ENCODE data around the gene MESP2. TPM values are rescaled to one million over a fixed set of nuclear protein-coding genes. Genes with fewer than 3 reads are reported as not detected.
A peak's percentile ranks its signal among the peaks of the same experiment; 100 is the strongest.

The MESP2 gene
- total and polyA plus RNA-seq, 2 experiments from 2014 or later: not detected

- H4K20me1 ChIP-seq (ENCODE audit: insufficient read depth): no peaks in the 10 kb centered on the region
- in situ Hi-C loops (cut with MboI): loop anchor here (25.0 kb wide), 1 partner anchor 304 kb away; no protein-coding TSS in a partner anchor
- H3K27ac ChIP-seq: no peak overlapping the region
- H3K27me3 ChIP-seq (replicated peaks; ENCODE audit: insufficient read depth): no peaks in the 10 kb centered on the region
- no peaks in the 10 kb centered on the region for H3F3A ChIP-seq (ENCODE audit: insufficient read depth)
- H3K4me3 ChIP-seq: no peak overlapping the region
- H3K4me1 ChIP-seq (ENCODE audit: insufficient read depth): no peaks in the 10 kb centered on the region
- H3K9me3 ChIP-seq (ENCODE audit: low read depth): no peaks in the 10 kb centered on the region
- DNase-seq: no peak
- no peaks in the 10 kb centered on the region for H3K36me3 ChIP-seq (ENCODE audit: low read depth)
- TF ChIP-seq EZH2 (IDR thresholded peaks at IDR 0.05; ENCODE audit: insufficient read depth, poor library complexity, severe bottlenecking) (no peak), EZH2phosphoT487 (IDR thresholded peaks at IDR 0.05; ENCODE audit: insufficient read depth, low read depth) (no peak)
- 77 to 79% methylated on average over 8 of the region's 8 CpGs for whole genome bisulfite sequencing, 2 experiments (ENCODE audit: low coverage in 1 of 2, low lambda C conversion rate in 2 of 2, missing lambda C conversion rate in 2 of 2)
- H3K79me2 ChIP-seq (ENCODE audit: insufficient read depth): no peaks in the 10 kb centered on the region
- no peak overlapping the region for H2AFZ ChIP-seq
- no peak overlapping the region for H3K4me2 ChIP-seq (ENCODE audit: unreplicated experiment)
- H3K9me2 ChIP-seq (ENCODE audit: insufficient read depth): no peaks in the 10 kb centered on the region
- no peak overlapping the region for H3K9ac ChIP-seq
Measured at GRCh38 chr15:89758283-89758682, 17.8 kb upstream of the MESP2 start.

- TF ChIP-seq EZH2phosphoT487 (IDR thresholded peaks at IDR 0.05; ENCODE audit: insufficient read depth, low read depth): no peak
- TF ChIP-seq EZH2 (IDR thresholded peaks at IDR 0.05; ENCODE audit: insufficient read depth, poor library complexity, severe bottlenecking): no peak
- Histone ChIP-seq H3K36me3 (ENCODE audit: low read depth) (no peaks in the 10 kb centered on the region), H3K79me2 (ENCODE audit: insufficient read depth) (no peaks in the 10 kb centered on the region), H3K4me3 (no peak overlapping the region), H3K9me2 (ENCODE audit: insufficient read depth) (no peaks in the 10 kb centered on the region), H2AFZ (no peak overlapping the region), H3K4me1 (ENCODE audit: insufficient read depth) (no peaks in the 10 kb centered on the region), H3K27me3 (replicated peaks; ENCODE audit: insufficient read depth) (no peaks in the 10 kb centered on the region), H3K9me3 (ENCODE audit: low read depth) (no peaks in the 10 kb centered on the region), H3K27ac (no peak overlapping the region), H3K4me2 (ENCODE audit: unreplicated experiment) (no peak overlapping the region), H3K9ac (no peak overlapping the region), H3F3A (ENCODE audit: insufficient read depth) (no peaks in the 10 kb centered on the region), H4K20me1 (ENCODE audit: insufficient read depth) (no peaks in the 10 kb centered on the region)
- in situ Hi-C loops (cut with MboI): loop anchor here (25.0 kb wide), 1 partner anchor 303 kb away; no protein-coding TSS in a partner anchor
- 79 to 83% methylated on average over 8 of the region's 8 CpGs for WGBS, 2 experiments (ENCODE audit: low coverage in 1 of 2, low lambda C conversion rate in 2 of 2, missing lambda C conversion rate in 2 of 2)
- DNase-seq: no peak
Measured at GRCh38 chr15:89758981-89759380, 17.2 kb upstream of the MESP2 start.

- no peaks in the 10 kb centered on the region for H3F3A ChIP-seq (ENCODE audit: insufficient read depth)
- H3K9me3 ChIP-seq (ENCODE audit: low read depth): no peaks in the 10 kb centered on the region
- H3K79me2 ChIP-seq (ENCODE audit: insufficient read depth): no peaks in the 10 kb centered on the region
- DNase-seq: no peak
- H3K9me2 ChIP-seq (ENCODE audit: insufficient read depth): no peaks in the 10 kb centered on the region
- H3K9ac ChIP-seq: no peak overlapping the region
- H2AFZ ChIP-seq: no peak overlapping the region
- in situ Hi-C loops (cut with MboI): loop anchor here (25.0 kb wide), 1 partner anchor 302 kb away; no protein-coding TSS in a partner anchor
- no peak for TF ChIP-seq EZH2phosphoT487 (IDR thresholded peaks at IDR 0.05; ENCODE audit: insufficient read depth, low read depth)
- no peak for TF ChIP-seq EZH2 (IDR thresholded peaks at IDR 0.05; ENCODE audit: insufficient read depth, poor library complexity, severe bottlenecking)
- H3K27me3 ChIP-seq (replicated peaks; ENCODE audit: insufficient read depth): no peaks in the 10 kb centered on the region
- H3K36me3 ChIP-seq (ENCODE audit: low read depth): no peaks in the 10 kb centered on the region
- H3K27ac ChIP-seq: no peak overlapping the region
- no peak overlapping the region for H3K4me2 ChIP-seq (ENCODE audit: unreplicated experiment)
- no peaks in the 10 kb centered on the region for H3K4me1 ChIP-seq (ENCODE audit: insufficient read depth)
- no peak overlapping the region for H3K4me3 ChIP-seq
- no peaks in the 10 kb centered on the region for H4K20me1 ChIP-seq (ENCODE audit: insufficient read depth)
- WGBS, 2 experiments (ENCODE audit: low coverage in 1 of 2, low lambda C conversion rate in 2 of 2, missing lambda C conversion rate in 2 of 2): 69 to 76% methylated on average over 3 of the region's 3 CpGs
Measured at GRCh38 chr15:89759835-89760234, 16.3 kb upstream of the MESP2 start.

- in situ Hi-C loops (cut with MboI): loop anchor here (25.0 kb wide), 1 partner anchor 302 kb away; no protein-coding TSS in a partner anchor
- H4K20me1 ChIP-seq (ENCODE audit: insufficient read depth): no peaks in the 10 kb centered on the region
- no peaks in the 10 kb centered on the region for H3K79me2 ChIP-seq (ENCODE audit: insufficient read depth)
- DNase-seq: peak; percentile 71
- no peaks in the 10 kb centered on the region for H3K9me2 ChIP-seq (ENCODE audit: insufficient read depth)
- TF ChIP-seq EZH2phosphoT487 (IDR thresholded peaks at IDR 0.05; ENCODE audit: insufficient read depth, low read depth) (no peak), EZH2 (IDR thresholded peaks at IDR 0.05; ENCODE audit: insufficient read depth, poor library complexity, severe bottlenecking) (no peak)
- no peaks in the 10 kb centered on the region for H3K27me3 ChIP-seq (replicated peaks; ENCODE audit: insufficient read depth)
- WGBS, 2 experiments (ENCODE audit: low coverage in 1 of 2, low lambda C conversion rate in 2 of 2, missing lambda C conversion rate in 2 of 2): 32 to 37% methylated on average over 13 to 16 of the region's 16 CpGs
- H3K9me3 ChIP-seq (ENCODE audit: low read depth): no peaks in the 10 kb centered on the region
- H3K36me3 ChIP-seq (ENCODE audit: low read depth): no peaks in the 10 kb centered on the region
- no peak overlapping the region for H3K4me2 ChIP-seq (ENCODE audit: unreplicated experiment)
- no peak overlapping the region for H3K9ac ChIP-seq
- H3K27ac ChIP-seq: no peak overlapping the region
- no peak overlapping the region for H3K4me3 ChIP-seq
- H3K4me1 ChIP-seq (ENCODE audit: insufficient read depth): no peaks in the 10 kb centered on the region
- H2AFZ ChIP-seq: 0 out of 2 replicates have a peak overlapping the region, but pooled peaks have one; percentile 13
- no peaks in the 10 kb centered on the region for H3F3A ChIP-seq (ENCODE audit: insufficient read depth)
Measured at GRCh38 chr15:89760303-89761008, 15.7 kb upstream of the MESP2 start.

Measured in GM23248 (cell line).